ENCODE measurements around the gene SMIM1. TPM values are rescaled to one million over a fixed set of nuclear protein-coding genes. Genes with fewer than 3 reads are reported as not detected.

SMIM1 gene
- total and polyA plus RNA-seq, 3 experiments from 2014 or later: 0.80 to 1.6 (median 1.1) TPM

DNA sequence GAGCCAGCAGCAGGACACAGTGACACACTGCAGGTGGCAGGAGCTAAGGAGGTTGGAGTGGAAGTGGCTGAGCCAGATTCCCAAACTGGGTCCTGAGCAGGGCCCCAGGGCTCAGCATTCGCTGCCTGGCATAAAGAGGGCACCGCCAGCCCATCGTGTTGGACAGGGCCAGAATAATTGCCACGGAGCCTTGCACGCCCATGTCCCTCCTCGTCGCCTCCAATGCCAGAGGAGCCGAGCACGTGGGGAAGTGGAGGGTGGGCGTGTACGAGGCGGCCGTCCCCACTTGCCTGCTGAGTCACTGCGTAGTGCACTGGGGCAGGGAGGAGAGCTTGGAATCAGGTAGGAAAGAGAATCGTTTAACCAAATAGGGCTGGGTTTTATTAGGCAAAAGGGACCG, 49.9 kb downstream of the SMIM1 start:
- H3K9me3 Mint-ChIP-seq: no peaks in the 10 kb centered on the region
- CTCF ChIA-PET: no interaction called here
- no peaks in the 10 kb centered on the region for H3K9me3 ChIP-seq (ENCODE audit: low read length)

DNA sequence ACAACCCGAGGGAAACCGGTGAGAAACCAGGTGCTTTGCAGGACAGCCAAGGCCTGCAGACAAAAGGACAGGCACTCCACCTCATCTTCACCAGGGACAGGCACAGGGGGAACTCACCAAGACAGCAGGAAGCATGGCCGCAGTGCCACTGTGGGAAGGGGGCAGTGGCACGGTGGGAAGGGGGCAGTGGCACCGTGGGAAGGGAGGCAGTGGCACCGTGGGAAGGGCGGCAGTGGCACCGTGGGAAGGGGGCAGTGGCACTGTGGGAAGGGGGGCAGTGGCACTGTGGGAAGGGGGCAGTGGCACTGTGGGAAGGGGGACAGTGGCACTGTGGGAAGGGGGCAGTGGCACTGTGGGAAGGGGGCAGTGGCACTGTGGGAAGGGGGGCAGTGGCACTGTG, 52.1 kb downstream of the SMIM1 start:
- Mint-ChIP-seq H3K36me3 (peaks cover 9 to 94% (median 27%) of the 10 kb centered on the region in 3 donors), H3K27me3 (no peaks in the 10 kb centered on the region), H3K9me3 (no peaks in the 10 kb centered on the region), H3K4me1 (no peaks in the 10 kb centered on the region), H3K4me3 (no peak overlapping the region), H3K27ac (no peak overlapping the region)
- no peak overlapping the region for H3K27ac ChIP-seq (ENCODE audit: low read depth, low read length)
- H3K36me3 ChIP-seq (ENCODE audit: insufficient read depth, low read length): peaks cover 36% of the 10 kb centered on the region
- H3K9me3 ChIP-seq (ENCODE audit: low read length): no peaks in the 10 kb centered on the region
- H3K4me1 ChIP-seq (ENCODE audit: insufficient read depth, low read length): no peaks in the 10 kb centered on the region
- H3K4me3 ChIP-seq (ENCODE audit: low read length): no peak overlapping the region
- CTCF ChIA-PET: no interaction called here
- POLR2A ChIA-PET: no interaction called here
- DNase-seq: no peak
- no peaks in the 10 kb centered on the region for H3K27me3 ChIP-seq (ENCODE audit: insufficient read depth, low read length, poor library complexity, severe bottlenecking)

More for the DNA sequence above, 49.9 kb downstream of the SMIM1 start:
- Histone ChIP-seq H3K4me1 (ENCODE audit: insufficient read depth, low read length) (no peaks in the 10 kb centered on the region), H3K4me3 (ENCODE audit: low read length) (no peak overlapping the region), H3K36me3 (ENCODE audit: insufficient read depth, low read length) (peaks cover 21% of the 10 kb centered on the region), H3K27me3 (ENCODE audit: insufficient read depth, low read length, poor library complexity, severe bottlenecking) (no peaks in the 10 kb centered on the region), H3K27ac (ENCODE audit: low read depth, low read length) (no peak overlapping the region)
- Mint-ChIP-seq H3K27ac (no peak overlapping the region), H3K4me3 (no peak overlapping the region), H3K4me1 (no peaks in the 10 kb centered on the region), H3K27me3 (no peaks in the 10 kb centered on the region), H3K36me3 (peaks cover 0 to 87% (median 24%) of the 10 kb centered on the region in 3 donors)
- POLR2A ChIA-PET: no interaction called here
- no peak for DNase-seq

DNA sequence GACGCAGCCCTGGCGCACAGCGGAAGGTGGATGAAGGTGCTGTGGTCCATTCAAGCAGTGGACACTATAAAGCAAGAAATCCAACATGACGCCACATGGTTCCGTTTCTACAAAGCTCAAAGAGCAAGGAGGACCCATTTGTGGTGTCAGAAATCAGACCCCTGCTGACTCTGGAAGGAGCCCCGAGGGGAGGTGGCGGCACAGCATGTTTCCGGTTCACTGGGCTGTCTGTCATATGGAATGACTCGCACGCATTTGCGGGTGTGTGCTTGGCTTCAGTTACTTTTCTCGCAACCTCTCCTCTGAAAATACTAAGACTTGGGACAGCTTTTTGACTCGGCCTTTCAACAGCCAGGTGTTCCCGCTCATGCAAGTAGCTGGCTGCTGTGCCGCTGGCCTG, 52.8 kb downstream of the SMIM1 start:
- H3K9me3 ChIP-seq (ENCODE audit: low read length): no peaks in the 10 kb centered on the region
- H3K9me3 Mint-ChIP-seq: no peaks in the 10 kb centered on the region
- H3K4me3 ChIP-seq (ENCODE audit: low read length): no peak overlapping the region
- no peaks in the 10 kb centered on the region for H3K4me1 ChIP-seq (ENCODE audit: insufficient read depth, low read length)
- H3K4me3 Mint-ChIP-seq: no peak overlapping the region
- H3K4me1 Mint-ChIP-seq: no peaks in the 10 kb centered on the region
- ChIA-PET CTCF (no interaction called here), POLR2A (no interaction called here)
- no peak overlapping the region for H3K27ac ChIP-seq (ENCODE audit: low read depth, low read length)
- H3K27me3 Mint-ChIP-seq: no peaks in the 10 kb centered on the region
- peaks cover 10 to 94% (median 26%) of the 10 kb centered on the region in 3 donors for H3K36me3 Mint-ChIP-seq
- no peaks in the 10 kb centered on the region for H3K27me3 ChIP-seq (ENCODE audit: insufficient read depth, low read length, poor library complexity, severe bottlenecking)
- H3K36me3 ChIP-seq (ENCODE audit: insufficient read depth, low read length): peaks cover 38% of the 10 kb centered on the region
- H3K27ac Mint-ChIP-seq: no peak overlapping the region
- no peak for DNase-seq

Other genes starting within 250 kb of the SMIM1 start
- 10 to 100 TPM; 10.8 to 12.0 TPM for gene MEGF6, start 161.2 kb upstream of the SMIM1 start, total RNA-seq
- gene MEGF6, start 161.2 kb upstream of the SMIM1 start, polyA plus RNA-seq: 3.4 TPM
- gene TPRG1L, start 147.7 kb upstream of the SMIM1 start, total RNA-seq: 10 to 100 TPM; 18.9 to 21.1 TPM
- 47.7 TPM for gene TPRG1L, start 147.7 kb upstream of the SMIM1 start, polyA plus RNA-seq
- 10 to 100 TPM; 26.1 to 30.7 TPM for gene WRAP73, start 122.6 kb upstream of the SMIM1 start, total RNA-seq
- 33.8 TPM for gene WRAP73, start 122.6 kb upstream of the SMIM1 start, polyA plus RNA-seq
- gene TP73, start 120.2 kb upstream of the SMIM1 start, total RNA-seq: under 1 TPM; 0.49 to 0.63 TPM
- 0.20 TPM for gene TP73, start 120.2 kb upstream of the SMIM1 start, polyA plus RNA-seq
- gene CCDC27, start 20.3 kb upstream of the SMIM1 start, total RNA-seq: not detected
- gene CCDC27, start 20.3 kb upstream of the SMIM1 start, polyA plus RNA-seq: not detected
- 10 to 100 TPM; 42.6 to 50.5 TPM for gene LRRC47, start 23.7 kb downstream of the SMIM1 start, total RNA-seq
- gene LRRC47, start 23.7 kb downstream of the SMIM1 start, polyA plus RNA-seq: 36.9 TPM
- 10 to 100 TPM; 45.0 to 47.0 TPM for gene CEP104, start 84.5 kb downstream of the SMIM1 start, total RNA-seq
- gene CEP104, start 84.5 kb downstream of the SMIM1 start, polyA plus RNA-seq: 29.4 TPM
- gene DFFB, start 84.7 kb downstream of the SMIM1 start, total RNA-seq: 10 to 100 TPM; 10.9 to 14.6 TPM
- 8.3 TPM for gene DFFB, start 84.7 kb downstream of the SMIM1 start, polyA plus RNA-seq
- gene C1orf174, start 127.5 kb downstream of the SMIM1 start, total RNA-seq: 10 to 100 TPM; 49.7 to 51.8 TPM
- gene C1orf174, start 127.5 kb downstream of the SMIM1 start, polyA plus RNA-seq: 31.1 TPM